K562 (cell line): ENCODE results near the gene C1orf174. TPM values are rescaled to one million over a fixed set of nuclear protein-coding genes. Genes with fewer than 3 reads are reported as not detected.

Source experiments
- ATAC-seq: fragments of 200-7000 bp; cut with Tn5 transposase; 3 replicates; pipeline ENCODE4 v1.9.1; 2020; ENCODE audit warnings: moderate library complexity
- BruUV-seq: library from RNA; stranded (reverse); fragments of 400-500 nt; replicated peaks from 2 replicates; lab custom pipeline; 2021; lab: Mats Ljungman, UMichigan
- CTCF ChIA-PET: fragments of 300-600 bp; formaldehyde crosslinking; extraction: SDS; loops from one replicate; lab custom pipeline; 2021; ENCODE audit warnings: low intra/inter-chr PET ratio; lab: Yijun Ruan, JAX
- POLR2A ChIA-PET: fragments of 300-600, 350-650 bp; sonication (Branson Sonifier 250); formaldehyde crosslinking; extraction: SDS; loops from one replicate; lab custom pipeline; 2021; ENCODE audit warnings: antibody characterized with exemption, inconsistent platforms; lab: Yijun Ruan, JAX
- DNase-seq, 4 experiments: peaks; one replicate each; pipeline versions ENCODE4 v3.0.0 to v3.0.0-alpha.2; 2011 to 2018; ENCODE audit warnings: low spot score in 3 of 4, mixed read lengths in 3 of 4; ENCODE audit errors: extremely low read depth in 1 of 4
- FAIRE-seq: peaks from 2 replicates; lab custom pipeline; 2011; peaks lifted over from hg19 to GRCh38; lab: Jason Lieb, UNC
- H2AFZ ChIP-seq: 2 replicates; pipeline ENCODE4 v1.6.0; 2011; ENCODE audit warnings: low read depth, low read length, control low read depth, inconsistent platforms
- H3K27ac ChIP-seq: fragments of 200-600 bp; 3 replicates; pipeline ENCODE4 v1.8.0; 2011; ENCODE audit warnings: low read depth, mild to moderate bottlenecking, control low read depth, inconsistent platforms, low read length, moderate library complexity, mixed read lengths; ENCODE audit errors: extremely low read depth
- H3K27me3 ChIP-seq, 2 experiments: fragments of 300-600 bp in 1 of 2; 2 replicates in 1 of 2; 3 replicates in 1 of 2; pipeline versions ENCODE4 v1.6.0 to v1.8.0; 2011; ENCODE audit warnings: inconsistent platforms in 2 of 2, low read length in 2 of 2, mild to moderate bottlenecking in 1 of 2, mixed read lengths in 1 of 2, moderate library complexity in 1 of 2; ENCODE audit not compliant: control insufficient read depth in 2 of 2, insufficient read depth in 2 of 2
- H3K36me3 ChIP-seq: fragments of 300-600 bp; 3 replicates; pipeline ENCODE4 v1.8.0; 2011; ENCODE audit warnings: mild to moderate bottlenecking, low read length, inconsistent platforms; ENCODE audit not compliant: control insufficient read depth, insufficient read depth
- H3K4me1 ChIP-seq, 2 experiments: fragments of 200-600 bp in 1 of 2; replicated peaks in 1 of 2; 2 replicates in 1 of 2; 3 replicates in 1 of 2; pipeline versions ENCODE4 v1.5.1 to v1.8.0; 2011; ENCODE audit warnings: inconsistent platforms in 2 of 2, low read length in 2 of 2, mild to moderate bottlenecking in 1 of 2, mixed read lengths in 1 of 2, moderate library complexity in 1 of 2; ENCODE audit not compliant: control insufficient read depth in 2 of 2, insufficient read depth in 2 of 2
- H3K4me2 ChIP-seq: 2 replicates; pipeline ENCODE4 v1.6.1; 2011; ENCODE audit warnings: low read length, control low read depth, inconsistent platforms, mixed read lengths; ENCODE audit not compliant: insufficient read depth
- H3K4me3 ChIP-seq: fragments of 200-600 bp; sonication (generic), shearing (Covaris generic); 2 replicates; pipeline ENCODE4 v1.5.1; 2016; ENCODE audit warnings: control low read depth, inconsistent platforms
- H3K79me2 ChIP-seq: fragments of 200-600 bp; 3 replicates; pipeline ENCODE4 v1.8.0; 2011; ENCODE audit warnings: low read length, inconsistent platforms; ENCODE audit not compliant: control insufficient read depth, insufficient read depth
- H3K9ac ChIP-seq, 2 experiments: 2 replicates each; pipeline versions ENCODE4 v1.6.0 to v1.6.1; 2011; ENCODE audit warnings: low read depth in 2 of 2, low read length in 2 of 2, control low read depth in 1 of 2, inconsistent platforms in 1 of 2, mild to moderate bottlenecking in 1 of 2, mixed read lengths in 1 of 2; ENCODE audit not compliant: insufficient read depth in 1 of 2
- H3K9me1 ChIP-seq: one replicate; pipeline ENCODE4 v1.6.0; 2011; ENCODE audit warnings: inconsistent platforms, mild to moderate bottlenecking, low read length, moderate library complexity; ENCODE audit not compliant: control insufficient read depth, insufficient read depth
- H3K9me3 ChIP-seq: replicated peaks from 2 replicates; pipeline ENCODE4 v1.5.1; 2011; ENCODE audit warnings: low read depth, low read length, inconsistent platforms; ENCODE audit not compliant: control insufficient read depth, insufficient read depth
- H4K20me1 ChIP-seq: replicated peaks from 2 replicates; pipeline ENCODE4 v1.6.1; 2011; ENCODE audit warnings: low read length, inconsistent platforms, mixed read lengths; ENCODE audit not compliant: control insufficient read depth, insufficient read depth
- ATF6 ChIP-seq: sonication (generic); formaldehyde crosslinking; IDR thresholded peaks from 2 replicates; pipeline ENCODE4 v1.4.0; 2020; ENCODE audit warnings: mild to moderate bottlenecking, missing genetic modification reagents
- CBX2 ChIP-seq: fragments of 200-600 bp; sonication (generic); IDR thresholded peaks from one replicate; pipeline ENCODE4 v1.6.1; 2012; ENCODE audit warnings: mild to moderate bottlenecking, low read length, inconsistent platforms; ENCODE audit not compliant: insufficient read depth, poor library complexity, severe bottlenecking
- CSDE1 ChIP-seq, 2 experiments: fragments of 450-650 bp; IDR thresholded peaks; 2 replicates each; pipeline ENCODE4 v1.6.1; 2016; ENCODE audit warnings: mild to moderate bottlenecking in 1 of 2
- KLF16 ChIP-seq: IDR thresholded peaks from 2 replicates; pipeline ENCODE4 v1.6.1; 2016; ENCODE audit warnings: antibody characterized with exemption
- SMAD2 ChIP-seq: fragments of 150-350 bp; IDR thresholded peaks from 2 replicates; pipeline ENCODE4 v1.6.1; 2014; ENCODE audit warnings: low read depth, mild to moderate bottlenecking, low read length
- SP2 ChIP-seq: IDR thresholded peaks from 2 replicates; pipeline ENCODE4 v1.6.1; 2011; ENCODE audit warnings: mild to moderate bottlenecking, low read depth, low read length, moderate library complexity; ENCODE audit not compliant: poor library complexity, severe bottlenecking; ENCODE audit errors: extremely low read depth
- SRF ChIP-seq, 2 experiments: fragments of 250-450, 450-650 bp in 1 of 2; sonication (Bioruptor Pico) in 1 of 2; sonication (generic) in 1 of 2; formaldehyde crosslinking; IDR thresholded peaks; 2 replicates each; pipeline versions ENCODE4 v1.5.0 to v1.5.1; 2020 to 2022; ENCODE audit warnings: mild to moderate bottlenecking in 1 of 2, missing genetic modification reagents in 1 of 2
- TBP ChIP-seq: optimal IDR thresholded peaks from 2 replicates; pipeline ENCODE3; 2011; ENCODE audit warnings: low read depth, low read length, improper control_type of control experiment
- ZC3H4 ChIP-seq: sonication (generic); formaldehyde crosslinking; IDR thresholded peaks from 2 replicates; pipeline ENCODE4 v1.9.0; 2021; ENCODE audit warnings: missing genetic modification reagents, borderline replicate concordance
- ZNF586 ChIP-seq: fragments of 450-650 bp; formaldehyde crosslinking; conservative IDR thresholded peaks from 2 replicates; pipeline ENCODE4 v1.4.0; 2020; ENCODE audit warnings: mild to moderate bottlenecking, moderate library complexity
- ZNF655 ChIP-seq: fragments of 250-450 bp; sonication (Bioruptor Pico); IDR thresholded peaks from 2 replicates; pipeline ENCODE4 v1.5.0; 2021
- WGBS: fragments of 100-300 bp; shearing (Covaris generic); methylation state at CpG from one replicate; pipeline ENCODE4 v1.1.6; 2016; ENCODE audit warnings: low coverage, mixed read lengths; ENCODE audit not compliant: insufficient coverage; ENCODE audit errors: missing lambda C conversion rate; 5-methylcytosine and 5-hydroxymethylcytosine counted together
- in situ Hi-C: fragments of 300-500 bp; cut with MboI; formaldehyde crosslinking; loops from 4 replicates; pipeline ENCODE4 v1.15.0; 2018; ENCODE audit warnings: inconsistent platforms, mixed read lengths
- intact Hi-C: fragments of 100-400 bp; cut with micrococcal nuclease; formaldehyde crosslinking; loops from 2 replicates; pipeline ENCODE4 v1.14.2; 2022
- polyA plus RNA-seq, 8 experiments: library from polyadenylated mRNA; depleted of rRNA in 4 of 8; stranded (reverse) in 5 of 8; unstranded in 3 of 8; fragments of >200 nt; fragmentation: Nextera tagmentation in 2 of 8; fragmentation: Illumina TruSeq in 1 of 8; extraction: Ambion mirVana in 2 of 8; extraction: Trizol in 1 of 8; gene quantifications; 2 replicates each; pipeline versions ENCODE4 v1.2.1 to v1.2.3, GENCODE V29; 2011 to 2014; ENCODE audit warnings: inconsistent platforms in 1 of 8, missing spikeins in 1 of 8
- total RNA-seq, 7 experiments: library from RNA; depleted of rRNA in 6 of 7; stranded (reverse); fragments of >200 nt in 6 of 7; fragmentation: Illumina TruSeq in 2 of 7; extraction: Trizol in 2 of 7; gene quantifications; 2 replicates each; pipeline versions ENCODE4 v1.2.1 to v1.2.3, GENCODE V29; 2011 to 2021; ENCODE audit warnings: low replicate concordance in 1 of 7
- TF ChIP-seq, protein P1 (sequence below): sonication (generic); formaldehyde crosslinking; IDR thresholded peaks from 2 replicates; pipeline ENCODE4 v1.8.1; 2022; ENCODE audit warnings: missing genetic modification reagents
- TF ChIP-seq, protein P2 (sequence below): sonication (generic); formaldehyde crosslinking; IDR thresholded peaks from 2 replicates; pipeline ENCODE4 v1.9.0; 2022; ENCODE audit warnings: mild to moderate bottlenecking, missing genetic modification reagents
- TF ChIP-seq, protein P3 (sequence below): fragments of 450-650 bp; formaldehyde crosslinking; IDR thresholded peaks from 2 replicates; pipeline ENCODE4 v1.4.0; 2020; ENCODE audit warnings: mild to moderate bottlenecking, moderate library complexity

C1orf174 gene
- total and polyA plus RNA-seq, 9 of the 15 experiments (the other 6 are each of a cell fraction or from before 2014, with no cell fraction given), result 38.5 to 64.9 (median 45.4) TPM

DNA sequence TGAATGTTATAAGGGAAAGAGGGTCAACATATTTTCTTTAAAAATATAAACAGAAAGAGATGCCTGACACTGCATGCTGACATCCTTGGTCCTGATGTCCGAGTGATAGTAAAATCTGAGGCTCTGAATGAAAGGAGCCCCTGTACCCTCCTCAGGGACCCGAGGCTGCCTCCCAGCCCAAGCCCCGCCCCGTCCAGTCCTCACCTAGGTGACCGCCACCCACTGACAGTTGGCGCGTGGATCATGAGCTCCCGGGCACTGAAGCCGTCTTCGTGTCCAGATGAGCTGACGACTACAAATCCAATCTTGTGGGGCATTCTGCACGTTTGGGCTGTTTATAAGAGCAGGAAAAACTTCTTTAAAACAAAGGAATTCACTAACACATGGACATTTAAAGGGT, 48.0 kb downstream of the C1orf174 start (continued):
- TF ChIP-seq ATF6, result no peak
- no peak for TF ChIP-seq SP2
- TF ChIP-seq KLF16, result no peak
- TF ChIP-seq CBX2, result no peak
- no peak for TF ChIP-seq ZC3H4 (CRISPR knock-in tag)
- TF ChIP-seq ZNF586 (CRISPR knock-in tag), result no peak
- TF ChIP-seq, protein P1, sequence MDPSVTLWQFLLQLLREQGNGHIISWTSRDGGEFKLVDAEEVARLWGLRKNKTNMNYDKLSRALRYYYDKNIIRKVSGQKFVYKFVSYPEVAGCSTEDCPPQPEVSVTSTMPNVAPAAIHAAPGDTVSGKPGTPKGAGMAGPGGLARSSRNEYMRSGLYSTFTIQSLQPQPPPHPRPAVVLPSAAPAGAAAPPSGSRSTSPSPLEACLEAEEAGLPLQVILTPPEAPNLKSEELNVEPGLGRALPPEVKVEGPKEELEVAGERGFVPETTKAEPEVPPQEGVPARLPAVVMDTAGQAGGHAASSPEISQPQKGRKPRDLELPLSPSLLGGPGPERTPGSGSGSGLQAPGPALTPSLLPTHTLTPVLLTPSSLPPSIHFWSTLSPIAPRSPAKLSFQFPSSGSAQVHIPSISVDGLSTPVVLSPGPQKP (CRISPR knock-in tag), result no peak
- TF ChIP-seq, all 486 proteins: peak for 0

GRCh38 chr1:3851292-3851691, 48.8 kb downstream of the C1orf174 start:
- intact Hi-C loops, result no loop called here
- 95% methylated on average over 6 of the region's 6 CpGs for WGBS
- no TSS peak for BruUV-seq
- Histone ChIP-seq H3K9me1 (no peaks in the 10 kb centered on the region), H2AFZ (no peak overlapping the region), H3K4me1 (peaks cover 0 to 6% of the 10 kb centered on the region in 2 experiments; a peak in 3 of 5 replicates), H3K9me3 (no peaks in the 10 kb centered on the region), H3K27ac (no peak overlapping the region), H3K79me2 (peaks cover 19% of the 10 kb centered on the region), H3K27me3 (no peaks in the 10 kb centered on the region), H3K36me3 (peaks cover 32% of the 10 kb centered on the region; the same call in 2 of the 3 replicates), H3K9ac (no peak overlapping the region), H4K20me1 (peaks cover 4% of the 10 kb centered on the region; the same call in 1 of the 2 replicates), H3K4me2 (no peak overlapping the region), H3K4me3 (no peak overlapping the region)
- in situ Hi-C loops, result no loop called here
- CTCF ChIA-PET, result no interaction called here
- no peak for DNase-seq
- POLR2A ChIA-PET, result interaction anchor here (0.6 to 1.2 kb wide), 2 partner anchors 10 to 19 kb away, joined by 3 to 4 read pairs; no protein-coding TSS in a partner anchor
- FAIRE-seq, result no peak
- no peak for ATAC-seq
- TF ChIP-seq SRF (CRISPR knock-in tag; IDR thresholded peaks at IDR 0.05) (no peak), ZNF655 (CRISPR knock-in tag) (no peak), SMAD2 (no peak), TBP (no peak), CSDE1 (IDR thresholded peaks at IDR 0.05) (no peak)
- TF ChIP-seq, protein P2, sequence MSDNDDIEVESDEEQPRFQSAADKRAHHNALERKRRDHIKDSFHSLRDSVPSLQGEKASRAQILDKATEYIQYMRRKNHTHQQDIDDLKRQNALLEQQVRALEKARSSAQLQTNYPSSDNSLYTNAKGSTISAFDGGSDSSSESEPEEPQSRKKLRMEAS, result no peak
- TF ChIP-seq, protein P3, sequence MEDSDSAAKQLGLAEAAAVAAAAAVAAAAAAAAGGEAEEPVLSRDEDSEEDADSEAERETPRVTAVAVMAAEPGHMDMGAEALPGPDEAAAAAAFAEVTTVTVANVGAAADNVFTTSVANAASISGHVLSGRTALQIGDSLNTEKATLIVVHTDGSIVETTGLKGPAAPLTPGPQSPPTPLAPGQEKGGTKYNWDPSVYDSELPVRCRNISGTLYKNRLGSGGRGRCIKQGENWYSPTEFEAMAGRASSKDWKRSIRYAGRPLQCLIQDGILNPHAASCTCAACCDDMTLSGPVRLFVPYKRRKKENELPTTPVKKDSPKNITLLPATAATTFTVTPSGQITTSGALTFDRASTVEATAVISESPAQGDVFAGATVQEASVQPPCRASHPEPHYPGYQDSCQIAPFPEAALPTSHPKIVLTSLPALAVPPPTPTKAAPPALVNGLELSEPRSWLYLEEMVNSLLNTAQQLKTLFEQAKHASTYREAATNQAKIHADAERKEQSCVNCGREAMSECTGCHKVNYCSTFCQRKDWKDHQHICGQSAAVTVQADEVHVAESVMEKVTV (CRISPR knock-in tag), result no peak
